Stimulated activated memory B cell treated with anti-CD40 and anti-IgM and Interleukin-4, amounts not matched to agents 10 μg/mL and 1 μg/mL and 100 μg/mL, for 72 hours (primary cell): Measurements from ENCODE around the gene OXT.
A peak's percentile ranks its signal among the peaks of the same experiment; 100 is the strongest.

Experiments used
- ATAC-seq: fragments of 150-1000 bp; cut with Tn5 transposase; 2 replicates; pipeline ENCODE4 v1.10.0; 2021
- H3K27ac Mint-ChIP-seq: one replicate; pipeline ENCODE4 v1.8.0; 2022; ENCODE audit warnings: mild to moderate bottlenecking, mixed read lengths
- H3K27me3 Mint-ChIP-seq: one replicate; pipeline ENCODE4 v1.8.0; 2022; ENCODE audit warnings: mixed read lengths
- H3K36me3 Mint-ChIP-seq: one replicate; pipeline ENCODE4 v1.8.0; 2022; ENCODE audit warnings: mixed read lengths
- H3K4me1 Mint-ChIP-seq: one replicate; pipeline ENCODE4 v1.8.0; 2022; ENCODE audit warnings: mixed read lengths
- H3K4me3 Mint-ChIP-seq: one replicate; pipeline ENCODE4 v1.8.0; 2022; ENCODE audit warnings: mild to moderate bottlenecking, moderate library complexity, mixed read lengths
- H3K9me3 Mint-ChIP-seq: one replicate; pipeline ENCODE4 v1.8.0; 2022; ENCODE audit warnings: mixed read lengths

Gene OXT

DNA sequence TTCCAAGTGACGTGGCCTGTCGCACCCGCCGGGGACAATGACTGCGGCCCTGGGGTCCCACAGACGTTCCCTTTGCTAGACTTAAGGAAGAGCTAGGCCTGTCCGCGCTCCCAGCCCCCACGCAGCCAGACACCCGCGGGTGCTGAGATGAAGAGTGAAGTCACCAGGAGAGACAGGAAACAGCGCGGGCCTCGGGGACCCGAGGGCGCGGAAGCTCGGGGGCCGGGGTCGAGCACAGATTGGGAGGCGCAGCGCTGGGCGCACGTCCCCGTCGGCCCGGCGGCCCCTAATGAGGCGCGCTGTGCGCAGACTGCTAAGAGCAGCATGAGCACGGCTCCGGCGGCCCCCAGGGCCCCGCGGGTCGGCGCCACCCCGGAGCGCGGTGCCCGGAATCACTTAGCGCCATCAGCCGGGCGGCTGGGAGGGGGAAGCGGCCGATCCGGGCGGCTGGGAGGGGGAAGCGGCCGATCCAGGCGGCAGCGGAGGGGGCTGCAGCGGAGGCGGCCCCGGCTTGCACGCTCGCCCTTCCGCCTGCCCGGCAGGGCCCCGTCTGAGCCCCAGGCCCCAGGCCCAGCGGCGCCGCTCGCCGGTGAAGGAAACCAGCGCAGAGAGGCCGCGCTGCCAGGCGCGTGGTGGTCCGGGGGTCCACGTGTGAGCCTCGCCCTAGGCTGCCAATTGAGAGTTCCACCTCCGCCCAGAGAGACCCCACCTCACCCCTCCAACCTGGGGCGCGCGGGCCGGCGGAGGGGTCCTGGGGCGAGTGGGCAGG lies 21.4 kb downstream of the OXT start:
- ATAC-seq: peak; percentile 72
- Mint-ChIP-seq H3K27me3 (peaks cover 23% of the 10 kb centered on the region), H3K9me3 (no peaks in the 10 kb centered on the region), H3K27ac (peak overlapping the region; percentile 71), H3K4me1 (peaks cover 10% of the 10 kb centered on the region), H3K4me3 (peak overlapping the region; percentile 83), H3K36me3 (no peaks in the 10 kb centered on the region)

GRCh38 chr20:3093861-3094361 lies 22.5 kb downstream of the OXT start:
- peak; percentile 38 for ATAC-seq
- Mint-ChIP-seq H3K4me3 (no peak overlapping the region), H3K27me3 (peaks cover 23% of the 10 kb centered on the region), H3K9me3 (no peaks in the 10 kb centered on the region), H3K36me3 (no peaks in the 10 kb centered on the region), H3K27ac (no peak overlapping the region), H3K4me1 (peaks cover 10% of the 10 kb centered on the region)

GRCh38 chr20:3094848-3095629 lies 23.6 kb downstream of the OXT start:
- H3K4me1 Mint-ChIP-seq: peaks cover 10% of the 10 kb centered on the region
- ATAC-seq: no peak
- no peaks in the 10 kb centered on the region for H3K9me3 Mint-ChIP-seq
- no peaks in the 10 kb centered on the region for H3K36me3 Mint-ChIP-seq
- no peak overlapping the region for H3K4me3 Mint-ChIP-seq
- peaks cover 15% of the 10 kb centered on the region for H3K27me3 Mint-ChIP-seq
- no peak overlapping the region for H3K27ac Mint-ChIP-seq

- no peak for ATAC-seq
- Mint-ChIP-seq H3K36me3 (no peaks in the 10 kb centered on the region), H3K27me3 (no peaks in the 10 kb centered on the region), H3K27ac (no peak overlapping the region), H3K4me3 (no peak overlapping the region), H3K9me3 (no peaks in the 10 kb centered on the region), H3K4me1 (peaks cover 16% of the 10 kb centered on the region)
Observed at GRCh38 chr20:3100480-3100879, 29.1 kb downstream of the OXT start.

GRCh38 chr20:3101251-3101650 lies 29.8 kb downstream of the OXT start:
- no peaks in the 10 kb centered on the region for H3K9me3 Mint-ChIP-seq
- H3K27me3 Mint-ChIP-seq: no peaks in the 10 kb centered on the region
- H3K4me1 Mint-ChIP-seq: peaks cover 16% of the 10 kb centered on the region
- ATAC-seq: no peak
- no peaks in the 10 kb centered on the region for H3K36me3 Mint-ChIP-seq
- no peak overlapping the region for H3K27ac Mint-ChIP-seq
- H3K4me3 Mint-ChIP-seq: no peak overlapping the region

- no peaks in the 10 kb centered on the region for H3K27me3 Mint-ChIP-seq
- peak; percentile 88 for ATAC-seq
- H3K27ac Mint-ChIP-seq: no peak overlapping the region
- H3K4me1 Mint-ChIP-seq: peaks cover 16% of the 10 kb centered on the region
- H3K4me3 Mint-ChIP-seq: no peak overlapping the region
- H3K9me3 Mint-ChIP-seq: no peaks in the 10 kb centered on the region
- H3K36me3 Mint-ChIP-seq: peaks cover 2% of the 10 kb centered on the region
Observed at GRCh38 chr20:3101737-3102574, 30.5 kb downstream of the OXT start.

- Mint-ChIP-seq H3K27ac (no peak overlapping the region), H3K4me3 (no peak overlapping the region), H3K27me3 (no peaks in the 10 kb centered on the region), H3K4me1 (peaks cover 16% of the 10 kb centered on the region), H3K9me3 (no peaks in the 10 kb centered on the region), H3K36me3 (peaks cover 7% of the 10 kb centered on the region)
- peak; percentile 5 for ATAC-seq
Observed at GRCh38 chr20:3102575-3103368, 31.4 kb downstream of the OXT start.

DNA sequence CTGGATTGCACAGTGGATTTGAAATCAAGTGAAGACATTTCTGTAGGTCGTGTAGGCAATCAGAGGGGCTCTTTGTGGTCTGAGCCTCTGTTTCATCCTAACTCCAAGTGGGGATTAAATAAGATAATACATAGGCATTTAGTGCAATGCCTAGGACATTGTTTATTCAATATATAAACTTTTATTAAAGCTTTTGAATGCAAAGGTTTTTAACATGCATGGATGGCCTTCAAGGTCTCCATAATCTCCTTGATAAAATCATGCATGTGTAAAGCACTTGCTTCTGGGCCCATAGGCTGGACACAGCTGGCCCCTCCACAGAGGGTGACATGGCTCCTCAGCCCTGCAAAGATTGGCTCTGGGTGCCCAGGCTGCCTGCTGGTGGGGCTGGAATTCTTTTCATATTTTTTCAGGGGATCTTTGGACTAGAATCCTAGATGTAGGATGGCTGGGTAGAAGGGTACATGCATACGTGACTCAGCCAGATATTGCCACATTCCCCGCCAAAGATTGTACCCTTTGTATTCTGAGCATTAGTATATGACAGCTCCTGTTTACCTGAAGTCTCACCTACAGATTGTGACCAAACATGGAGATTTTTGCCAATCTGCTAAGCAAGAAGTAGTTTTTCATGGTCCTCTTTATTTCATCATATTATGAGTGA lies 32.1 kb downstream of the OXT start:
- Mint-ChIP-seq H3K4me3 (no peak overlapping the region), H3K36me3 (peaks cover 7% of the 10 kb centered on the region), H3K9me3 (no peaks in the 10 kb centered on the region), H3K4me1 (peaks cover 16% of the 10 kb centered on the region), H3K27ac (no peak overlapping the region), H3K27me3 (no peaks in the 10 kb centered on the region)
- no peak for ATAC-seq

DNA sequence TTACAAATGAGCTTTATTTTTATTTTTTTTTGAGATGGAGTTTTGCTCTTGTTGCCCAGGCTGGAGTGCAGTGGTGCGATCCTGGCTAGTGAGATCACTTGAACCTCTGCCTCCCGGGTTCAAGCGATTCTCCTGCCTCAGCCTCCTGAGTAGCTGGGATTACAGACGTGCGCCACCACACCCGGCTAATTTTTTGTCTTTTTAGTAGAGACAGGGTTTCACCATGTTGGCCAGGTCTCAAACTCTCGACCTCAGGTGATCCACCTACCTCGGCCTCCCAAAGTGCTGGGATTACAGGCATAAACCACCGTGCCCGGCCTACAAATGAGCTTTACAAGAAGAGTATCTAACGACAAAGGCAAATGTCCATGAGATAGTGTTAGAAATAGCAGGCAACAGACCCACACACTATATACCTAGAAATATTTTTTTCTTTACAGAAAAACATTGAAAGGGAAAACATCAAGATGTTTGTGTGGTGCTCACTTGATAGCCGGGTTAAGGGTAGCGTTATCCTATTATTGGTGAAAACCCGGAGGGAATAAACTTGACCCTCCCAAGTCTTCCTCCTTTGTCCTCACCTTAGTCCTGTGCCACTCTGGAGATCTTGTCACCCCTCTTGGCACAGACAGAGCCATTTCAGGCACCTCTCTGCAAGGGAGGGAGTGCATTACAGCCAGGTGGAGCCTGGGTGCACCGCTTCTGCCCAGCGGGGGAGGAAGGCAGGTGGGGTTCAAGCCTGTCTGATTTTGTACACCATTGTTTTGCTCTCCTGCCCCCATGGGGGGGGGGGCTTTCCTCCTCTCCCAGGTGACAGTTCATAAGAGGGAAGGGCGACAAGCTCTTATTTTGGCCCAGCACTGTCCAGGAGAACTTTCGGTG lies 34.1 kb downstream of the OXT start:
- no peak for ATAC-seq
- Mint-ChIP-seq H3K27ac (no peak overlapping the region), H3K9me3 (no peaks in the 10 kb centered on the region), H3K27me3 (no peaks in the 10 kb centered on the region), H3K36me3 (peaks cover 13% of the 10 kb centered on the region), H3K4me3 (no peak overlapping the region), H3K4me1 (peaks cover 16% of the 10 kb centered on the region)

DNA sequence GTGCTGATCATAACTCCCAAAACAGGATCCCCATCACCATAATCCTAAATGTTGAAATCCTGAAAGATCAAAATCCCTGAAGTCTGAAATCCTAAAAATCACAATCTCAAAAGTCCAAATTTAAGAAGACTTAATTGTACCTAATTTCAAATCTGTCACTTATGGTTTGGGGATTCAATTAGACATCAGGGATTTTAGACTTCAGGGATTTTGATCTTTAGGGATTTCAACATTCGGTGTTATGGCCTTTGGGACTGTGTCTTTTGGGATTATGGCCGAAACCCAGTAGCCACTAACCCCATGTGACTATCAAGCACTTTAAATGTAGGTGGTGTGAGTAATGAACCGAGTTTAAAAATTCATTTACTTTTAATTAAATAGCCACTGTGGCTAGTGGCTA lies 34.8 kb downstream of the OXT start:
- Mint-ChIP-seq H3K9me3 (no peaks in the 10 kb centered on the region), H3K36me3 (peaks cover 19% of the 10 kb centered on the region), H3K27ac (no peak overlapping the region), H3K4me3 (no peak overlapping the region), H3K27me3 (no peaks in the 10 kb centered on the region), H3K4me1 (peaks cover 16% of the 10 kb centered on the region)
- ATAC-seq: no peak

- H3K9me3 Mint-ChIP-seq: no peaks in the 10 kb centered on the region
- H3K4me3 Mint-ChIP-seq: no peak overlapping the region
- no peak for ATAC-seq
- H3K27me3 Mint-ChIP-seq: no peaks in the 10 kb centered on the region
- H3K4me1 Mint-ChIP-seq: peaks cover 12% of the 10 kb centered on the region
- no peak overlapping the region for H3K27ac Mint-ChIP-seq
- H3K36me3 Mint-ChIP-seq: peaks cover 26% of the 10 kb centered on the region
Observed at GRCh38 chr20:3106658-3107463, 35.4 kb downstream of the OXT start.

DNA sequence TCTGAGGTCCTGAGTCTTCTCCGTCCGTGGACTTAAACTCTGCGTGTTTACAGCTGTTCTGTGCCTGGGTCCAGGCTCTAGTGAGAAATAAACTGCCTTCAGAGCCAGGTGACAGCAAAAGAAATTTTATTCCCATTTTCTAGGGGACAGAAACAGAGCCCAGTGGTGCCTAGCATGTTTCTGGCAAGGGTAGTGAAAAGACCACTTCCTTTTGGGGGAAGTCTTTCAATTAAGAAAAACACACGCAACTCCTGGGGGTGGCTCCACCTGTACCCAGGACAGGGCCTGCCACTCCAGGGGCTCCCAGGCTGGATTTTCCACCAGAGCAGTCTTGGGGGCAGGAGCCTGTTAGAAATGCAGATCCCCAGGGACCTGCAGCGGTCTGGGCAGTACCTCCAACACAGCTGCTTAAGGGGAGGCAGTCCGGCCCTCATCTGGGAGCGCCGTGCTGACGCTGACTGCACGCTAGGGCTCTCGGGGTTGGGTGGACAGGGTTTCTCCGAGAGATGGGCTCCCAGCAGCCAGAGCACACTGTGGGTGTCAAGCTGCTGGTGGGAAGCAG lies 36.1 kb downstream of the OXT start:
- no peak for ATAC-seq
- Mint-ChIP-seq H3K4me3 (no peak overlapping the region), H3K27ac (no peak overlapping the region), H3K36me3 (peaks cover 32% of the 10 kb centered on the region), H3K27me3 (no peaks in the 10 kb centered on the region), H3K4me1 (peaks cover 6% of the 10 kb centered on the region), H3K9me3 (no peaks in the 10 kb centered on the region)
